Ishikawa (cell line): Measurements from ENCODE around the gene C10orf120.

Experiments used
- CEBPB ChIP-seq: IDR thresholded peaks from 2 replicates; pipeline ENCODE4 v1.6.1; 2012
- CREB1 ChIP-seq: IDR thresholded peaks from 2 replicates; pipeline ENCODE4 v1.6.1; 2012; ENCODE audit warnings: low read depth
- EGR1 ChIP-seq: IDR thresholded peaks from 2 replicates; pipeline ENCODE4 v1.6.1; 2012
- EP300 ChIP-seq: IDR thresholded peaks from 2 replicates; pipeline ENCODE4 v1.6.1; 2012; ENCODE audit warnings: borderline replicate concordance
- MAX ChIP-seq: IDR thresholded peaks from 2 replicates; pipeline ENCODE4 v1.6.1; 2012
- NFIC ChIP-seq: IDR thresholded peaks from 2 replicates; pipeline ENCODE4 v1.6.1; 2012
- RAD21 ChIP-seq: IDR thresholded peaks from 2 replicates; pipeline ENCODE4 v1.6.1; 2012; ENCODE audit warnings: low read depth
- TAF1 ChIP-seq: IDR thresholded peaks from 2 replicates; pipeline ENCODE4 v1.6.1; 2012; ENCODE audit warnings: low read depth, mild to moderate bottlenecking
- TCF12 ChIP-seq: IDR thresholded peaks from 2 replicates; pipeline ENCODE4 v1.6.1; 2012; ENCODE audit warnings: low read depth
- TEAD4 ChIP-seq: IDR thresholded peaks from 2 replicates; pipeline ENCODE4 v1.6.1; 2012
- YY1 ChIP-seq: IDR thresholded peaks from 2 replicates; pipeline ENCODE4 v1.6.1; 2012; ENCODE audit warnings: low read depth
- ZBTB7A ChIP-seq: IDR thresholded peaks from 2 replicates; pipeline ENCODE4 v1.6.1; 2012; ENCODE audit warnings: low read depth
- TF ChIP-seq, protein P1 (sequence below): IDR thresholded peaks from 2 replicates; pipeline ENCODE4 v1.6.1; 2012
- TF ChIP-seq, protein P2 (sequence below): IDR thresholded peaks from 2 replicates; pipeline ENCODE4 v1.6.1; 2012; ENCODE audit warnings: low read depth, mild to moderate bottlenecking

- no peak for TF ChIP-seq NFIC
- TF ChIP-seq YY1, result no peak
- TF ChIP-seq ZBTB7A, result no peak
- no peak for TF ChIP-seq MAX
- TF ChIP-seq TAF1, result no peak
- no peak for TF ChIP-seq TEAD4
- TF ChIP-seq, protein P1, sequence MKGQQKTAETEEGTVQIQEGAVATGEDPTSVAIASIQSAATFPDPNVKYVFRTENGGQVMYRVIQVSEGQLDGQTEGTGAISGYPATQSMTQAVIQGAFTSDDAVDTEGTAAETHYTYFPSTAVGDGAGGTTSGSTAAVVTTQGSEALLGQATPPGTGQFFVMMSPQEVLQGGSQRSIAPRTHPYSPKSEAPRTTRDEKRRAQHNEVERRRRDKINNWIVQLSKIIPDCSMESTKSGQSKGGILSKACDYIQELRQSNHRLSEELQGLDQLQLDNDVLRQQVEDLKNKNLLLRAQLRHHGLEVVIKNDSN, result no peak
- TF ChIP-seq, protein P2, sequence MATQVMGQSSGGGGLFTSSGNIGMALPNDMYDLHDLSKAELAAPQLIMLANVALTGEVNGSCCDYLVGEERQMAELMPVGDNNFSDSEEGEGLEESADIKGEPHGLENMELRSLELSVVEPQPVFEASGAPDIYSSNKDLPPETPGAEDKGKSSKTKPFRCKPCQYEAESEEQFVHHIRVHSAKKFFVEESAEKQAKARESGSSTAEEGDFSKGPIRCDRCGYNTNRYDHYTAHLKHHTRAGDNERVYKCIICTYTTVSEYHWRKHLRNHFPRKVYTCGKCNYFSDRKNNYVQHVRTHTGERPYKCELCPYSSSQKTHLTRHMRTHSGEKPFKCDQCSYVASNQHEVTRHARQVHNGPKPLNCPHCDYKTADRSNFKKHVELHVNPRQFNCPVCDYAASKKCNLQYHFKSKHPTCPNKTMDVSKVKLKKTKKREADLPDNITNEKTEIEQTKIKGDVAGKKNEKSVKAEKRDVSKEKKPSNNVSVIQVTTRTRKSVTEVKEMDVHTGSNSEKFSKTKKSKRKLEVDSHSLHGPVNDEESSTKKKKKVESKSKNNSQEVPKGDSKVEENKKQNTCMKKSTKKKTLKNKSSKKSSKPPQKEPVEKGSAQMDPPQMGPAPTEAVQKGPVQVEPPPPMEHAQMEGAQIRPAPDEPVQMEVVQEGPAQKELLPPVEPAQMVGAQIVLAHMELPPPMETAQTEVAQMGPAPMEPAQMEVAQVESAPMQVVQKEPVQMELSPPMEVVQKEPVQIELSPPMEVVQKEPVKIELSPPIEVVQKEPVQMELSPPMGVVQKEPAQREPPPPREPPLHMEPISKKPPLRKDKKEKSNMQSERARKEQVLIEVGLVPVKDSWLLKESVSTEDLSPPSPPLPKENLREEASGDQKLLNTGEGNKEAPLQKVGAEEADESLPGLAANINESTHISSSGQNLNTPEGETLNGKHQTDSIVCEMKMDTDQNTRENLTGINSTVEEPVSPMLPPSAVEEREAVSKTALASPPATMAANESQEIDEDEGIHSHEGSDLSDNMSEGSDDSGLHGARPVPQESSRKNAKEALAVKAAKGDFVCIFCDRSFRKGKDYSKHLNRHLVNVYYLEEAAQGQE, result no peak
- TF ChIP-seq CREB1, result no peak
- no peak for TF ChIP-seq EGR1
- no peak for TF ChIP-seq TCF12
- no peak for TF ChIP-seq EP300
- no peak for TF ChIP-seq RAD21
- no peak for TF ChIP-seq CEBPB
These were observed 35.1 kb downstream of the C10orf120 start for GRCh38 chr10:122664501-122664900.
